Keratinocyte (primary cell): ENCODE measurements around the gene FILIP1. TPM values are rescaled to one million over a fixed set of nuclear protein-coding genes. Genes with fewer than 3 reads are reported as not detected.

Experiments used
- DNase-seq: peaks from one replicate; pipeline ENCODE4 v3.0.0-alpha.2; 2011; ENCODE audit warnings: low read depth, missing footprints, low spot score
- FAIRE-seq: peaks from 2 replicates; lab custom pipeline; 2011; peaks lifted over from hg19 to GRCh38; lab: Jason Lieb, UNC
- H2AFZ ChIP-seq: 2 replicates; pipeline ENCODE4 v1.6.0; 2012; ENCODE audit warnings: low read length, control low read depth, inconsistent platforms; ENCODE audit not compliant: control insufficient read depth
- H3K27ac ChIP-seq: 2 replicates; pipeline ENCODE4 v1.5.1; 2011; ENCODE audit warnings: low read length; ENCODE audit not compliant: control insufficient read depth, insufficient read depth
- H3K27me3 ChIP-seq: 3 replicates; pipeline ENCODE4 v1.6.0; 2011; ENCODE audit warnings: low read length; ENCODE audit not compliant: control insufficient read depth, insufficient read depth; ENCODE audit errors: extremely low read depth
- H3K36me3 ChIP-seq, 2 experiments: 2 replicates in 1 of 2; 3 replicates in 1 of 2; pipeline ENCODE4 v1.5.1; 2011; ENCODE audit warnings: low read length in 2 of 2, mild to moderate bottlenecking in 1 of 2; ENCODE audit not compliant: control insufficient read depth in 2 of 2, insufficient read depth in 2 of 2; ENCODE audit errors: extremely low read depth in 1 of 2
- H3K4me1 ChIP-seq: 3 replicates; pipeline ENCODE4 v1.5.1; 2011; ENCODE audit warnings: low read length; ENCODE audit not compliant: control insufficient read depth, insufficient read depth; ENCODE audit errors: extremely low read depth
- H3K4me2 ChIP-seq: 3 replicates; pipeline ENCODE4 v1.6.0; 2011; ENCODE audit warnings: low read depth, low read length; ENCODE audit not compliant: control insufficient read depth, insufficient read depth; ENCODE audit errors: extremely low read depth
- H3K4me3 ChIP-seq, 3 experiments: fragments of 200-600 bp in 1 of 3; sonication (generic) in 1 of 3; 2 replicates in 2 of 3; 3 replicates in 1 of 3; pipeline ENCODE4 v1.5.1; 2011 to 2016; ENCODE audit warnings: low read length in 3 of 3, mild to moderate bottlenecking in 3 of 3, control low read depth in 2 of 3, inconsistent platforms in 1 of 3, low read depth in 1 of 3, mixed read lengths in 1 of 3, mixed run types in 1 of 3, moderate library complexity in 1 of 3; ENCODE audit not compliant: control insufficient read depth in 2 of 3, insufficient read depth in 2 of 3; ENCODE audit errors: extremely low read depth in 1 of 3
- H3K79me2 ChIP-seq: 2 replicates; pipeline ENCODE4 v1.6.0; 2012; ENCODE audit warnings: low read length; ENCODE audit not compliant: control insufficient read depth, insufficient read depth
- H3K9ac ChIP-seq: 3 replicates; pipeline ENCODE4 v1.6.0; 2011; ENCODE audit warnings: low read length; ENCODE audit not compliant: control insufficient read depth, insufficient read depth; ENCODE audit errors: extremely low read depth
- H3K9me1 ChIP-seq: 3 replicates; pipeline ENCODE4 v1.6.0; 2011; ENCODE audit warnings: low read length; ENCODE audit not compliant: control insufficient read depth, insufficient read depth; ENCODE audit errors: extremely low read depth
- H3K9me3 ChIP-seq: 2 replicates; pipeline ENCODE4 v1.5.1; 2012; ENCODE audit warnings: low read depth, low read length; ENCODE audit not compliant: control insufficient read depth
- H4K20me1 ChIP-seq: 3 replicates; pipeline ENCODE4 v1.6.0; 2011; ENCODE audit warnings: low read length; ENCODE audit not compliant: control insufficient read depth, insufficient read depth; ENCODE audit errors: extremely low read depth
- EZH2 ChIP-seq: IDR thresholded peaks from one replicate; pipeline ENCODE4 v1.6.1; 2012; ENCODE audit warnings: inconsistent platforms, mild to moderate bottlenecking, low read length, moderate library complexity
- dilution Hi-C: fragments of 300-500 bp; cut with MboI; formaldehyde crosslinking; loops from one replicate; pipeline ENCODE4 v1.7.0; 2020; ENCODE audit warnings: low sequenced_read_pairs; ENCODE audit not compliant: extremely low pct_ligation_motif_present
- polyA plus RNA-seq, 5 experiments: library from polyadenylated mRNA; depleted of rRNA in 3 of 5; stranded (reverse) in 3 of 5; stranded (forward) in 1 of 5; unstranded in 1 of 5; fragments of >200 nt; gene quantifications; 1 replicate in 1 of 5; 2 replicates in 3 of 5; 3 replicates in 1 of 5; pipeline versions ENCODE4 v1.2.1 to v1.2.3, GENCODE V29; 2011 to 2012; ENCODE audit warnings: missing spikeins in 2 of 5, low read depth in 1 of 5, low replicate concordance in 1 of 5
- TF ChIP-seq, protein P1 (sequence below), 3 experiments: IDR thresholded peaks in 1 of 3; conservative IDR thresholded peaks in 1 of 3; optimal IDR thresholded peaks in 1 of 3; 2 replicates in 2 of 3; 3 replicates in 1 of 3; pipeline versions ENCODE3 to v1.5.1; 2011; ENCODE audit warnings: low read length in 3 of 3, mild to moderate bottlenecking in 3 of 3, moderate library complexity in 2 of 3, control low read depth in 1 of 3, inconsistent platforms in 1 of 3; ENCODE audit not compliant: insufficient read depth in 2 of 3; ENCODE audit errors: extremely low read depth in 1 of 3

Gene FILIP1
- polyA plus RNA-seq, 1 donor (not counting 4 experiments of a cell fraction or from before 2014, with no cell fraction given), result 0.01 TPM

DNA sequence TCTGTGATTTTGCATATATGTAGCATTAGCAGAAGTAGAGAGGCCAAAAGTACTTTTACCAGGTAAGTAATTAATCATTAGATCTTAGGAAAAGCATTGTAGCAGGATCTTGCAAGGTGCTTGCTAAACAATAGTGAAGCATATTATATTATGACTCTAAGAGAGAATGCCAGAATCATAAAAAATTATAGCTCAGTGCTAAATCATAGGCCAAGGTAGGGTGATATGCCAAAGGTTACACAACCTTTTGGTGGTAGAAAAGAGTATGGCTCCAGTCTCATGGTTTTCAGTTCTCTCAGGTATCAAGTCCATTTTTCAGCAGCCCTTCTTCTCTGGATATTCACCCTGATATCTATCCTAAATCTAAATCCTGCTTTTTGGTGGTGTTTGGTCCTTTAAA lies 192.1 kb downstream of the FILIP1 start:
- no peak for FAIRE-seq
- dilution Hi-C loops, result no loop called here
- Histone ChIP-seq H3K4me1 (peaks cover 3% of the 10 kb centered on the region), H3K4me2 (no peak overlapping the region), H2AFZ (no peak overlapping the region), H3K27me3 (no peaks in the 10 kb centered on the region), H4K20me1 (no peaks in the 10 kb centered on the region), H3K4me3 (no peak overlapping the region), H3K9ac (no peak overlapping the region), H3K9me3 (no peaks in the 10 kb centered on the region), H3K36me3 (no peaks in the 10 kb centered on the region), H3K79me2 (no peaks in the 10 kb centered on the region), H3K27ac (no peak overlapping the region), H3K9me1 (no peaks in the 10 kb centered on the region)
- TF ChIP-seq, protein P1, sequence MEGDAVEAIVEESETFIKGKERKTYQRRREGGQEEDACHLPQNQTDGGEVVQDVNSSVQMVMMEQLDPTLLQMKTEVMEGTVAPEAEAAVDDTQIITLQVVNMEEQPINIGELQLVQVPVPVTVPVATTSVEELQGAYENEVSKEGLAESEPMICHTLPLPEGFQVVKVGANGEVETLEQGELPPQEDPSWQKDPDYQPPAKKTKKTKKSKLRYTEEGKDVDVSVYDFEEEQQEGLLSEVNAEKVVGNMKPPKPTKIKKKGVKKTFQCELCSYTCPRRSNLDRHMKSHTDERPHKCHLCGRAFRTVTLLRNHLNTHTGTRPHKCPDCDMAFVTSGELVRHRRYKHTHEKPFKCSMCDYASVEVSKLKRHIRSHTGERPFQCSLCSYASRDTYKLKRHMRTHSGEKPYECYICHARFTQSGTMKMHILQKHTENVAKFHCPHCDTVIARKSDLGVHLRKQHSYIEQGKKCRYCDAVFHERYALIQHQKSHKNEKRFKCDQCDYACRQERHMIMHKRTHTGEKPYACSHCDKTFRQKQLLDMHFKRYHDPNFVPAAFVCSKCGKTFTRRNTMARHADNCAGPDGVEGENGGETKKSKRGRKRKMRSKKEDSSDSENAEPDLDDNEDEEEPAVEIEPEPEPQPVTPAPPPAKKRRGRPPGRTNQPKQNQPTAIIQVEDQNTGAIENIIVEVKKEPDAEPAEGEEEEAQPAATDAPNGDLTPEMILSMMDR (optimal IDR thresholded peaks at IDR 0.05 in 1 of 3, IDR thresholded peaks at IDR 0.05 in 1 of 3, conservative IDR thresholded peaks at IDR 0.05 in 1 of 3; ENCODE audit: extremely low read depth in 1 of 3, insufficient read depth in 2 of 3, low read length in 3 of 3), result no peak
- TF ChIP-seq EZH2, result no peak
- DNase-seq, result no peak

DNA sequence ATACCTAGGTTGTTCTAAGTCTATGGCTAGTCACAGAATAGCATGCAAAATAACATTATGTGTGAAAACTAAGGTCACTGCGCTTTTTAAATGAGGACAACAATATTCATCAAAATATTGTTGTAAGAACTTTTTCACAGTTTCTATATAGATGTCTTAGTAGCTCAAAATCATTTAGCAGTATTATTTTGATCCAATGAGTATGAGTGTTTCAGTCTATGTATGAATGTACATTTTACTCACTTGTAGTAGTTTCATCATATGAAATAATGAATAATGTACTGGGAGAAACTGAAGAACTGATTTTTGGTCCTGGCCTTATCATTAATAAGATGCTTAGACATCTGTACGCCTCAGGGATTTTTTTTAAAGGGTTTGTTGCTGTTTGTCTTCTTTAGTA lies 192.5 kb downstream of the FILIP1 start:
- TF ChIP-seq, protein P1 (optimal IDR thresholded peaks at IDR 0.05 in 1 of 3, IDR thresholded peaks at IDR 0.05 in 1 of 3, conservative IDR thresholded peaks at IDR 0.05 in 1 of 3; ENCODE audit: extremely low read depth in 1 of 3, insufficient read depth in 2 of 3, low read length in 3 of 3), result no peak
- TF ChIP-seq EZH2, result no peak
- no peak for FAIRE-seq
- H4K20me1 ChIP-seq, result no peaks in the 10 kb centered on the region
- dilution Hi-C loops, result no loop called here
- no peak overlapping the region for H2AFZ ChIP-seq
- H3K36me3 ChIP-seq, result no peaks in the 10 kb centered on the region
- H3K4me3 ChIP-seq, result no peak overlapping the region
- no peak overlapping the region for H3K27ac ChIP-seq
- H3K4me1 ChIP-seq, result peaks cover 3% of the 10 kb centered on the region
- no peak for DNase-seq
- H3K9ac ChIP-seq, result no peak overlapping the region
- no peaks in the 10 kb centered on the region for H3K9me3 ChIP-seq
- no peaks in the 10 kb centered on the region for H3K79me2 ChIP-seq
- no peaks in the 10 kb centered on the region for H3K9me1 ChIP-seq
- H3K4me2 ChIP-seq, result no peak overlapping the region
- no peaks in the 10 kb centered on the region for H3K27me3 ChIP-seq
